Fibroblast of mammary gland (primary cell): ENCODE results near the gene UBE2C.

Experiments used
- DNase-seq: peaks from one replicate; pipeline ENCODE4 v3.0.0-alpha.2; 2010; ENCODE audit warnings: low read depth
- H3K4me3 ChIP-seq: 2 replicates; pipeline ENCODE4 v1.5.1; 2011; ENCODE audit warnings: low read depth, mild to moderate bottlenecking, low read length, moderate library complexity; ENCODE audit not compliant: control insufficient read depth
- TF ChIP-seq, protein P1 (sequence below): conservative IDR thresholded peaks from 2 replicates; pipeline ENCODE4 v1.5.1; 2011; ENCODE audit warnings: low read depth, low read length, inconsistent platforms; ENCODE audit not compliant: control insufficient read depth, insufficient read depth

Gene UBE2C

DNA sequence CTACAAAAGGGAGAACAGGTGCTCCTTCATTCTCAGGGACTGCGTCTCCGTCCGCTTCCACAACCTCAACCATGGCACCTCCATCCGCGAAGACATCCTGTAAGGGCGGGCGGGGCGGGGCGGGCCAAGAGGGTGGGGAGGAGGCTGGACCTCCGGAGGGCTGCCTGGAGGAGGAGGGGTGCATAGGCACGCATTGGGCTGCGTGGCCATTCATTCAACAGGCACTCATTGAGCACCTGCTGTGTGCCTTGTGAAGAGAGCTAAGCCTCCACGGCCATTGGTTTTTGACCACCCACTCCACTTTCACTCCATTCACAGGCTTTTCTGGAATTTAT, 45.4 kb downstream of the UBE2C start:
- TF ChIP-seq, protein P1, sequence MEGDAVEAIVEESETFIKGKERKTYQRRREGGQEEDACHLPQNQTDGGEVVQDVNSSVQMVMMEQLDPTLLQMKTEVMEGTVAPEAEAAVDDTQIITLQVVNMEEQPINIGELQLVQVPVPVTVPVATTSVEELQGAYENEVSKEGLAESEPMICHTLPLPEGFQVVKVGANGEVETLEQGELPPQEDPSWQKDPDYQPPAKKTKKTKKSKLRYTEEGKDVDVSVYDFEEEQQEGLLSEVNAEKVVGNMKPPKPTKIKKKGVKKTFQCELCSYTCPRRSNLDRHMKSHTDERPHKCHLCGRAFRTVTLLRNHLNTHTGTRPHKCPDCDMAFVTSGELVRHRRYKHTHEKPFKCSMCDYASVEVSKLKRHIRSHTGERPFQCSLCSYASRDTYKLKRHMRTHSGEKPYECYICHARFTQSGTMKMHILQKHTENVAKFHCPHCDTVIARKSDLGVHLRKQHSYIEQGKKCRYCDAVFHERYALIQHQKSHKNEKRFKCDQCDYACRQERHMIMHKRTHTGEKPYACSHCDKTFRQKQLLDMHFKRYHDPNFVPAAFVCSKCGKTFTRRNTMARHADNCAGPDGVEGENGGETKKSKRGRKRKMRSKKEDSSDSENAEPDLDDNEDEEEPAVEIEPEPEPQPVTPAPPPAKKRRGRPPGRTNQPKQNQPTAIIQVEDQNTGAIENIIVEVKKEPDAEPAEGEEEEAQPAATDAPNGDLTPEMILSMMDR, result no peak
- peak overlapping the region; percentile 87 for H3K4me3 ChIP-seq
- no peak for DNase-seq

DNA sequence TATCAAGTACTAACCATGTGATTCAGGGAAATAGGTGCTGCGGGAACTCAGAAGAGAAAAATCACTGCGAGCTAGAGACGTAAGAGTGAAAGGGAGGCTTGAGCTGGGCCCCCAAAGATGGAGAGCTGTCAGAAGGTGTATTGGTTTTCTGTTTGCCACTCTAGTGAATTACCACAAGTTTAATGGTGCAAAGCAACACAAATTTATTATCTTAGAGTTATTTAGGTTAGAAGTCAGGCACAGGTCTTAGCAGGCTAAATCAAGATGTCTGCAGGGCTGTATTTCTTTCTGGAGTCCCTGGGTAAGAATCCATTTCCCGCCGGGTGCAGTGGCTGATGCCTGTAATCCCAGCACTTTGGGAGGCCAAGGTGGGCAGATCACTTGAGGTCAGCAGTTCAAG, 47.5 kb downstream of the UBE2C start:
- DNase-seq, result no peak
- no peak overlapping the region for H3K4me3 ChIP-seq
- TF ChIP-seq, protein P1, result no peak

DNA sequence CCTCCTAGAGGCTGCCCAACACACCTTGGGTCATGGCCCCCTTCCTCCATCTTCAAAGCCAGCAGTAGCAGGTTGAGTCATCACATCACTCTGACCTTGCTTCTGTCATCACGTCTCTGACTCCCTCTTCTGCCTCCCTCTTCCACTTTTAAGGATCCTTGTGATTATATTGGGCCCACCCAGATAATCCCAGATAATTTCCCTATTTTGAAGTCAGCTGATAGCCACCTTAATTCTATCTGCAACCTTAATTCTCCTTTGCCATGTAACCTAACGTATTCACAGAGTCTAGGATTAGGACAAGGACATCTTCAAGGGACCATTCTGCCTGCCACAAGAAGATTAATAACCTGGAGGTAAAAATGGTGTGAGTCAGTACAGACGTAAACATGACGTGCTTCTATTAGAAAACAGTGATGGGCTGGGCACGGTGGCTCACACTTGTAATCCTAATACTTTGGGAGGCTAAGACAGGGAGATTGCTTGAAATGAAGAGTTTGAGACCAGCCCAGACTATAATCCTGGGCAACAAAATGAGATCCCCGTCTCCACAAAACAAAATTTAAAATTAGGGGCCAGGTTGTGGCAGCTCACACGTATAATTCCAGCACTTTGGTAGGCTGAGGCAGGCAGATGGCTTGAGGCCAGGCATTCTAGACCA, 48.2 kb downstream of the UBE2C start:
- peak; percentile 28 for DNase-seq
- TF ChIP-seq, protein P1, result no peak
- H3K4me3 ChIP-seq, result no peak overlapping the region

GRCh38 chr20:45861221-45862075, 49.0 kb downstream of the UBE2C start:
- H3K4me3 ChIP-seq, result no peak overlapping the region
- TF ChIP-seq, protein P1, result no peak
- no peak for DNase-seq

GRCh38 chr20:45863543-45864470, 51.4 kb downstream of the UBE2C start:
- DNase-seq, result no peak
- H3K4me3 ChIP-seq, result no peak overlapping the region
- TF ChIP-seq, protein P1, result no peak

- TF ChIP-seq, protein P1, result no peak
- no peak for DNase-seq
Observed at GRCh38 chr20:45866454-45866853, 54.0 kb downstream of the UBE2C start.

More at GRCh38 chr20:45866454-45866853, 54.0 kb downstream of the UBE2C start:
- no peak overlapping the region for H3K4me3 ChIP-seq
